Suprapubic skin (tissue), 4 donors: ENCODE measurements around the gene MT2A. TPM values are rescaled to one million over a fixed set of nuclear protein-coding genes. Genes with fewer than 3 reads are reported as not detected.

Experiments used
- DNase-seq, 2 donors: peaks; one replicate each; pipeline ENCODE4 v3.0.0-alpha.2; 2019; ENCODE audit warnings: low spot score in 2 of 2
- H3K27ac ChIP-seq: fragments of 200-600 bp; sonication (generic); one replicate; pipeline ENCODE4 v1.5.1; 2019
- H3K27me3 ChIP-seq: fragments of 200-600 bp; sonication (generic); one replicate; pipeline ENCODE4 v1.5.1; 2019
- H3K36me3 ChIP-seq: fragments of 200-600 bp; sonication (generic); one replicate; pipeline ENCODE4 v1.5.1; 2019
- H3K4me1 ChIP-seq: fragments of 200-600 bp; sonication (generic); one replicate; pipeline ENCODE4 v1.5.1; 2019
- H3K4me3 ChIP-seq: fragments of 200-600 bp; sonication (generic); one replicate; pipeline ENCODE4 v1.5.1; 2019; ENCODE audit warnings: mild to moderate bottlenecking
- H3K9me3 ChIP-seq: fragments of 200-600 bp; sonication (generic); one replicate; pipeline ENCODE4 v1.5.1; 2019
- EP300 ChIP-seq: sonication (generic); formaldehyde crosslinking; IDR thresholded peaks from one replicate; pipeline ENCODE4 v1.6.1; 2017; ENCODE audit warnings: antibody characterized with exemption
- POLR2A ChIP-seq, 2 donors: fragments of 450-650 bp; IDR thresholded peaks; one replicate each; pipeline ENCODE4 v1.6.1; 2017; ENCODE audit warnings: antibody characterized with exemption in 2 of 2, mild to moderate bottlenecking in 2 of 2, moderate library complexity in 2 of 2
- POLR2AphosphoS5 ChIP-seq, 3 donors: sonication (generic); formaldehyde crosslinking; IDR thresholded peaks; one replicate each; pipeline ENCODE4 v1.6.1; 2017; ENCODE audit warnings: antibody characterized with exemption in 3 of 3
- WGBS: methylation state at CpG from one replicate; pipeline ENCODE4 v1.1.5; 2018; 5-methylcytosine and 5-hydroxymethylcytosine counted together
- total RNA-seq, 4 donors: library from RNA; depleted of rRNA; stranded (reverse); fragments of >200 nt; gene quantifications; one replicate each; pipeline ENCODE4 v1.1.0, GENCODE V29; 2016
- TF ChIP-seq, protein P1 (sequence below), 2 donors: fragments of 200-600 bp in 1 of 2; fragments of 450-650 bp in 1 of 2; sonication (generic) in 1 of 2; IDR thresholded peaks; one replicate each; pipeline ENCODE4 v1.5.1; 2016 to 2019; ENCODE audit warnings: antibody characterized with exemption in 2 of 2, mild to moderate bottlenecking in 1 of 2, moderate library complexity in 1 of 2

MT2A gene
- total RNA-seq, 4 donors from 2014 or later, result 375 to 1,014 (median 463) TPM

DNA sequence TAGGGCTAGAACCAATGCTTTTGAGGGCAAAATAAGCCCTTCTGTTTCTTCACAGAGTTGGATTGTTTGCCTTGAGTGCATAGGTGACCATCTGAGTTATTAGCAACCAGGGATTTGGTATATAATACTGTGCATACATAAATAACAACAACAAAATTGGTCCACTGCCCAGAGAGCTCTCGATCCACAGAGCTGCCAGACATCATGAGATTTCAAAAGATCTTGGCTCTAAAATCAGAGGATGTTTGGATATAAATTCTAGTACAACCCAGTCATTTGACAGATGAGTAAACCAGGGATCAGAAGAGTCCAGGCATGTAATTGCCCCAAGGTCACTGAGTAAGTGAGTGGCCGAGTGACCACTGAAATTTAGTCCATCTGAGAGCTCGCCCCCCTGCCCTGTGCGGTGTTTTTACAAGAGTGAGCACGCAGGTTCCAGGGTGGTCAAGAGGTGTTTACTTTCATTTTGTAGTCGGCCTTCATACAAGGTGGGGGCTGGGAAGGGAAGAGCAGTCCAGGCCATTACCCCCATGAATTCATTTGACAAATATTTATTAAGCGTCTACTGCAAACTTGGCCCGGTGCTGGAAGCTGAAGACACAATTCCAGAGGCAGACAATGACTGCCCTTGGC lies 1.8 kb upstream of the MT2A start:
- Histone ChIP-seq H3K4me1 (peaks cover 66% of the 10 kb centered on the region), H3K9me3 (no peaks in the 10 kb centered on the region), H3K36me3 (no peaks in the 10 kb centered on the region), H3K27ac (peak overlapping the region; percentile 96), H3K27me3 (no peaks in the 10 kb centered on the region), H3K4me3 (peak overlapping the region; percentile 73)
- TF ChIP-seq POLR2AphosphoS5 (IDR thresholded peaks at IDR 0.05) (no peak), POLR2A (IDR thresholded peaks at IDR 0.05) (no peak)
- DNase-seq, result no peak
- WGBS, result 17% methylated on average over 8 of the region's 8 CpGs

DNA sequence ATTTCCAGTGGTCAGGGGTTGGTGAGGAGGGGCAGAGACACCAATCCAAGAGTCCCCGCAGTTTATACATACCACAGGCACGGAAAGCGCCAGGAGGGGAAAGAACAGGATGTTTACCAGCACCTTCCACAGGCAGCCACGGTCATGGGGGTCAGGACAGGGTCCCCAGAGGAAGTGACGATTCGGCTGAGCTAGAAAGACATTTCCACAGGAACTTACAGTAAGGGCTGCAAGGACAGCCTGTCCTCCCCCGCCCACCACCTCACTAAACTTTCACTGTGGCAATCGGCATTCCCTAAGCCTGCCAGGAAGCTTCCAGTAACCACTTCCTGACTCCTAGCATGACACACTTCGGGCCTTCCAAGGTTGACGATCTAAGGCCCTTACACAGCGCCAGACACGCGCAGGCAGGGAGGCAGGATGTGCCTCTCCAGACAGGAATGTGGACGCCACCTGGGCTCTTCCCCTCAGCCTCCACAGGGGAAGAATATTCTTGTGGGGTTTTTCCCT lies 1.2 kb upstream of the MT2A start:
- Histone ChIP-seq H3K4me3 (peak overlapping the region; percentile 73), H3K27me3 (no peaks in the 10 kb centered on the region), H3K9me3 (no peaks in the 10 kb centered on the region), H3K36me3 (no peaks in the 10 kb centered on the region), H3K4me1 (peaks cover 67% of the 10 kb centered on the region), H3K27ac (peak overlapping the region; percentile 96)
- TF ChIP-seq POLR2AphosphoS5 (IDR thresholded peaks at IDR 0.05), result peak; percentile 92 to 99 (median 94)
- TF ChIP-seq, protein P1, sequence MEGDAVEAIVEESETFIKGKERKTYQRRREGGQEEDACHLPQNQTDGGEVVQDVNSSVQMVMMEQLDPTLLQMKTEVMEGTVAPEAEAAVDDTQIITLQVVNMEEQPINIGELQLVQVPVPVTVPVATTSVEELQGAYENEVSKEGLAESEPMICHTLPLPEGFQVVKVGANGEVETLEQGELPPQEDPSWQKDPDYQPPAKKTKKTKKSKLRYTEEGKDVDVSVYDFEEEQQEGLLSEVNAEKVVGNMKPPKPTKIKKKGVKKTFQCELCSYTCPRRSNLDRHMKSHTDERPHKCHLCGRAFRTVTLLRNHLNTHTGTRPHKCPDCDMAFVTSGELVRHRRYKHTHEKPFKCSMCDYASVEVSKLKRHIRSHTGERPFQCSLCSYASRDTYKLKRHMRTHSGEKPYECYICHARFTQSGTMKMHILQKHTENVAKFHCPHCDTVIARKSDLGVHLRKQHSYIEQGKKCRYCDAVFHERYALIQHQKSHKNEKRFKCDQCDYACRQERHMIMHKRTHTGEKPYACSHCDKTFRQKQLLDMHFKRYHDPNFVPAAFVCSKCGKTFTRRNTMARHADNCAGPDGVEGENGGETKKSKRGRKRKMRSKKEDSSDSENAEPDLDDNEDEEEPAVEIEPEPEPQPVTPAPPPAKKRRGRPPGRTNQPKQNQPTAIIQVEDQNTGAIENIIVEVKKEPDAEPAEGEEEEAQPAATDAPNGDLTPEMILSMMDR (IDR thresholded peaks at IDR 0.05), result no peak
- TF ChIP-seq EP300, result peak; percentile 88
- peak in 1 of 2 donors; percentile 33 for TF ChIP-seq POLR2A (IDR thresholded peaks at IDR 0.05)
- 41% methylated on average over 11 of the region's 14 CpGs for WGBS
- peak; percentile 95 to 96 for DNase-seq

DNA sequence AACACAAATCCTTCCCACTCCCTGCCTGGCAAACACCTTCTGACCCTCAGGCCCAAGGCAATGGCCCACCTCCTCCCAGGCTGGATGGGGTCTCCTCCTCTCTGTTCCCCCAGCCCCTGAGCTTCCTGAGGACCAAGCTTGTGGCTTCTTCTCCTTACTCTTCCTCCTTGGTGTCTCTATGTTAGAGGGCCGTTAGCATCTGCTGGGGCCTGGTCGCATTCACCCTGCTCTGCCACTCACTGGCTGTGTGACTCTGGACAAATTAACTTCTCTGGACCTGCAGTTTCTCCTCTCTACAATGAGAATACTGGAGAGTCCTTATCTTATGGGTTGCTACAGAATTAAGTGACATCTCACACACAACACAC lies 725 bp upstream of the MT2A start:
- 41% methylated on average over 2 of the region's 2 CpGs for WGBS
- no peak for DNase-seq
- Histone ChIP-seq H3K27ac (peak overlapping the region; percentile 96), H3K27me3 (no peaks in the 10 kb centered on the region), H3K4me3 (peak overlapping the region; percentile 73), H3K36me3 (no peaks in the 10 kb centered on the region), H3K4me1 (peaks cover 67% of the 10 kb centered on the region), H3K9me3 (no peaks in the 10 kb centered on the region)
- no peak for TF ChIP-seq EP300
- peak in 1 of 2 donors; percentile 4 for TF ChIP-seq POLR2A (IDR thresholded peaks at IDR 0.05)

DNA sequence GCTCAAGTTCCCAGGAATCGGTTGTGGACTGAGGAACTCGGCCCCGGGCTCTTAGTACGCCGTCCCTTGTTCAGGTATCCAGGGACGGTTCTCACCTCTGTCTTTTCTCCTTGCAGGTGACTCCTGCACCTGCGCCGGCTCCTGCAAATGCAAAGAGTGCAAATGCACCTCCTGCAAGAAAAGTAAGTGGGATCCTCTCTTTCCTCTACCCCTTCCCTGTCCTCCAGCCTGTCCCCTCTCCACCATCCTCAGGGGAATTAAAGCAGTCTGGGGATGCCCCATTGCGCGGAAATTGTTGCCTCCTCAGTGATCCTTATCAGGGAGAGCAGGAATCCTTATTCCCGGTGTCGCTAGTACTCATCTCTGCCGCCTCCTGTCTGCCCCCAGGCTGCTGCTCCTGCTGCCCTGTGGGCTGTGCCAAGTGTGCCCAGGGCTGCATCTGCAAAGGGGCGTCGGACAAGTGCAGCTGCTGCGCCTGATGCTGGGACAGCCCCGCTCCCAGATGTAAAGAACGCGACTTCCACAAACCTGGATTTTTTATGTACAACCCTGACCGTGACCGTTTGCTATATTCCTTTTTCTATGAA lies 585 bp downstream of the MT2A start:
- under 1% methylated on average over 21 of the region's 21 CpGs for WGBS
- DNase-seq, result no peak
- Histone ChIP-seq H3K4me1 (peaks cover 67% of the 10 kb centered on the region), H3K9me3 (no peaks in the 10 kb centered on the region), H3K4me3 (peak overlapping the region; percentile 73), H3K27me3 (no peaks in the 10 kb centered on the region), H3K27ac (peak overlapping the region; percentile 96), H3K36me3 (no peaks in the 10 kb centered on the region)
- TF ChIP-seq EP300 (no peak), POLR2AphosphoS5 (IDR thresholded peaks at IDR 0.05) (no peak), POLR2A (IDR thresholded peaks at IDR 0.05) (no peak)
- TF ChIP-seq, protein P1 (IDR thresholded peaks at IDR 0.05), result no peak

DNA sequence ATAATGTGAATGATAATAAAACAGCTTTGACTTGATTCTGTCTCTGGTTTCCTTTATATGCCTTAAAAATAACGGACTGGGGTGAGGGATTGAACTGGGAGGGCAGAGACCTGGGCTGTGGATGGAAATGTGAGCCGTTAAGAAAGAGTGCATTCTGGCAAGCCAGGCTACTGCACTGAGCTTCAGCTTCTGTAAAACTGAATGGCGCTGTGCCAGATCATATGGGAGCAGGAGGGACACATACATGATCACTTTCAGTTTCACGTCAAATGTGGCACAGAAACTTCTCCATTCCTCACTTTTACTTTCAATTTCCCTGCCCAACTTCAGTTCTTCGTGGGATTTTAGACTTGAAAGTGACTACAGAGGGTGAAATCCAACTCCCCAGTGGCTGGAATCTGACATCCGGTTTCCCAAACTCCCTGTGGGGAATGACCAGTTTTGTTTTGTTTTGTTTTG lies 1.1 kb downstream of the MT2A start:
- Histone ChIP-seq H3K4me1 (peaks cover 67% of the 10 kb centered on the region), H3K9me3 (no peaks in the 10 kb centered on the region), H3K27ac (peak overlapping the region; percentile 96), H3K36me3 (no peaks in the 10 kb centered on the region), H3K4me3 (peak overlapping the region; percentile 73), H3K27me3 (no peaks in the 10 kb centered on the region)
- peak in 1 of 2 donors; percentile 26 for TF ChIP-seq POLR2A (IDR thresholded peaks at IDR 0.05)
- TF ChIP-seq, protein P1 (IDR thresholded peaks at IDR 0.05), result no peak
- peak; percentile 35 to 86 (median 71) for TF ChIP-seq POLR2AphosphoS5 (IDR thresholded peaks at IDR 0.05)
- no peak for TF ChIP-seq EP300
- WGBS, result 0% methylated on average over 6 of the region's 6 CpGs
- peak in 1 of 2 donors; percentile 88 for DNase-seq

DNA sequence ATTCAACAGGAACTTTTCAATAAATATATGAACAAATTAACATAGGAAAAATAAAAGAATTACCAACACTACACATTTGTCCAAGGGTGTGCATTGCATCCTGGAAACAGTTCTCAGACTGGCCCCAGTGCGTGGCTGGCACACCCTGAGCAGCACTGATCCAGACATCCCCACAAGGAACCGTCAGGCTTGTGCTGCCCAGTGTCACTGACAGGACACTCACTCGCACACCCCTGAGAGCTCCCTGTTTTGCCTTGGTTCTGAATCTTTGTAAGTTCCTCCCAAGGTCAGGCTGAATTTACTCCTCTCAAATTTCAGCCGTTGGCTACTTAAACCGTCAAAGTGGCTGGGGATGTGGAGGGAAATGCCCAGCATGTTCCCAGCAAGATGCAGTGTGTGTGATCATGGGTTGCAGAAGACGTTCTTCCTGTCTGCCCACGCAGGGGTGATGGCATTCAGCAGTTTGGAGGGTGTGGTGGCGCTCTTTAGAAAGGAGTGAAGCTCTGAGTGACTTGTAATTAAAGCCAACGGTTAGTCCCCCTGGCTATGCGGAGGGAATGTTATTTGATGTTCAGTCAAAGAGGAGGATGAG lies 1.7 kb downstream of the MT2A start:
- 6% methylated on average over 10 of the region's 10 CpGs for WGBS
- peak; percentile 65 to 82 (median 77) for TF ChIP-seq POLR2AphosphoS5 (IDR thresholded peaks at IDR 0.05)
- peak; percentile 38 for TF ChIP-seq EP300
- TF ChIP-seq, protein P1 (IDR thresholded peaks at IDR 0.05), result no peak
- TF ChIP-seq POLR2A (IDR thresholded peaks at IDR 0.05), result peak; percentile 67 to 78
- no peaks in the 10 kb centered on the region for H3K36me3 ChIP-seq
- H3K4me1 ChIP-seq, result peaks cover 63% of the 10 kb centered on the region
- peak overlapping the region; percentile 96 for H3K27ac ChIP-seq
- peak overlapping the region; percentile 73 for H3K4me3 ChIP-seq
- H3K27me3 ChIP-seq, result no peaks in the 10 kb centered on the region
- no peak for DNase-seq
- H3K9me3 ChIP-seq, result no peaks in the 10 kb centered on the region
